NCI-H526 treated with DMSO at 0.1 percent for 48 hours (cell line): ENCODE data around the gene DSP.

Source experiments
- DNase-seq: peaks from one replicate; lab custom pipeline; 2025; lab: John Stamatoyannopoulos, UW

Gene DSP

GRCh38 chr6:7541175-7542064 is at the start of gene DSP:
Gene DSP (plus strand): TSS chr6:7541671. CDS start chr6:7541916, 245 bp downstream.
- peak; percentile 88 for DNase-seq

GRCh38 chr6:7493866-7494265 is 47.6 kb upstream of the DSP start:
- DNase-seq = no peak

GRCh38 chr6:7494638-7495037 is 46.8 kb upstream of the DSP start:
- DNase-seq = no peak

- DNase-seq = no peak
Measured at GRCh38 chr6:7496266-7496875, 45.1 kb upstream of the DSP start.

GRCh38 chr6:7500752-7501282 is 40.7 kb upstream of the DSP start:
- no peak for DNase-seq

GRCh38 chr6:7502743-7503142 is 38.7 kb upstream of the DSP start:
- DNase-seq = no peak

GRCh38 chr6:7504041-7504440 is 37.4 kb upstream of the DSP start:
- DNase-seq = no peak

GRCh38 chr6:7505189-7505699 is 36.2 kb upstream of the DSP start:
- peak; percentile 26 for DNase-seq

GRCh38 chr6:7507600-7507999 is 33.9 kb upstream of the DSP start:
- DNase-seq = no peak

GRCh38 chr6:7512320-7512719 is 29.2 kb upstream of the DSP start:
- DNase-seq = no peak

GRCh38 chr6:7513529-7513928 is 27.9 kb upstream of the DSP start:
- no peak for DNase-seq

GRCh38 chr6:7515363-7515762 is 26.1 kb upstream of the DSP start:
- no peak for DNase-seq

GRCh38 chr6:7518877-7519276 is 22.6 kb upstream of the DSP start:
- no peak for DNase-seq

- DNase-seq = no peak
Measured at GRCh38 chr6:7522873-7523272, 18.6 kb upstream of the DSP start.

- no peak for DNase-seq
Measured at GRCh38 chr6:7523922-7524321, 17.5 kb upstream of the DSP start.

- no peak for DNase-seq
Measured at GRCh38 chr6:7526755-7527154, 14.7 kb upstream of the DSP start.

- DNase-seq = no peak
Measured at GRCh38 chr6:7528565-7528964, 12.9 kb upstream of the DSP start.

- no peak for DNase-seq
Measured at GRCh38 chr6:7529141-7529540, 12.3 kb upstream of the DSP start.

- DNase-seq = peak; percentile 63
Measured at GRCh38 chr6:7532232-7532631, 9.2 kb upstream of the DSP start.

GRCh38 chr6:7532821-7533220 is 8.7 kb upstream of the DSP start:
- DNase-seq = no peak

GRCh38 chr6:7534192-7534591 is 7.3 kb upstream of the DSP start:
- no peak for DNase-seq

- DNase-seq = no peak
Measured at GRCh38 chr6:7535498-7535897, 6.0 kb upstream of the DSP start.

- no peak for DNase-seq
Measured at GRCh38 chr6:7537565-7538174, 3.8 kb upstream of the DSP start.
